ENCODE results near the gene FAM180A.

GRCh38 chr7:135774284-135774683 is 25.7 kb upstream of the FAM180A start:
- TF ChIP-seq CTCF (IDR thresholded peaks at IDR 0.05) (no peak), ATF1 (CRISPR knock-in tag; IDR thresholded peaks at IDR 0.05) (no peak), JAZF1 (CRISPR knock-in tag; IDR thresholded peaks at IDR 0.05) (no peak), ZBTB43 (CRISPR knock-in tag; IDR thresholded peaks at IDR 0.05) (no peak), ELF4 (CRISPR knock-in tag; IDR thresholded peaks at IDR 0.05; ENCODE audit: low read depth) (no peak), SMAD3 (CRISPR knock-in tag; IDR thresholded peaks at IDR 0.05; ENCODE audit: borderline replicate concordance) (no peak), HMGA2 (CRISPR knock-in tag; IDR thresholded peaks at IDR 0.05) (no peak), ATF2 (CRISPR knock-in tag; IDR thresholded peaks at IDR 0.05; ENCODE audit: borderline replicate concordance, low read depth) (no peak)

Measured in WTC11 (cell line).